AG09309 (cell line): Measurements from ENCODE around the gene CGNL1.

Source experiments
- DNase-seq: peaks from one replicate; pipeline ENCODE4 v3.0.0-alpha.2; 2010; ENCODE audit warnings: low read depth
- H3K4me3 ChIP-seq: 2 replicates; pipeline ENCODE4 v1.5.1; 2011; ENCODE audit warnings: mild to moderate bottlenecking, low read depth, low read length, moderate library complexity; ENCODE audit not compliant: control insufficient read depth
- CTCF ChIP-seq: IDR thresholded peaks from 2 replicates; pipeline ENCODE4 v1.5.1; 2011; ENCODE audit warnings: mild to moderate bottlenecking, low read depth, low read length, inconsistent platforms; ENCODE audit not compliant: insufficient read depth, control insufficient read depth; ENCODE audit errors: missing control alignments

The CGNL1 gene

GRCh38 chr15:57406062-57406772, 29.9 kb downstream of the CGNL1 start:
- peak; percentile 14 for DNase-seq
- H3K4me3 ChIP-seq: no peak overlapping the region
- no peak for TF ChIP-seq CTCF

GRCh38 chr15:57410373-57410772, 34.1 kb downstream of the CGNL1 start:
- TF ChIP-seq CTCF: no peak
- H3K4me3 ChIP-seq: no peak overlapping the region
- no peak for DNase-seq

GRCh38 chr15:57411945-57412768, 35.9 kb downstream of the CGNL1 start:
- no peak for TF ChIP-seq CTCF
- H3K4me3 ChIP-seq: no peak overlapping the region
- DNase-seq: no peak

GRCh38 chr15:57415602-57416001, 39.3 kb downstream of the CGNL1 start:
- TF ChIP-seq CTCF: no peak
- no peak overlapping the region for H3K4me3 ChIP-seq
- DNase-seq: no peak

GRCh38 chr15:57418635-57419034, 42.3 kb downstream of the CGNL1 start:
- DNase-seq: no peak
- TF ChIP-seq CTCF: no peak
- H3K4me3 ChIP-seq: no peak overlapping the region

GRCh38 chr15:57419335-57419734, 43.0 kb downstream of the CGNL1 start:
- DNase-seq: no peak
- H3K4me3 ChIP-seq: no peak overlapping the region
- TF ChIP-seq CTCF: no peak
